ENCODE data around the gene KRT7. TPM values are rescaled to one million over a fixed set of nuclear protein-coding genes. Genes with fewer than 3 reads are reported as not detected.

KRT7 gene
- total and polyA plus RNA-seq, 5 experiments from 2014 or later, result not detected

DNA sequence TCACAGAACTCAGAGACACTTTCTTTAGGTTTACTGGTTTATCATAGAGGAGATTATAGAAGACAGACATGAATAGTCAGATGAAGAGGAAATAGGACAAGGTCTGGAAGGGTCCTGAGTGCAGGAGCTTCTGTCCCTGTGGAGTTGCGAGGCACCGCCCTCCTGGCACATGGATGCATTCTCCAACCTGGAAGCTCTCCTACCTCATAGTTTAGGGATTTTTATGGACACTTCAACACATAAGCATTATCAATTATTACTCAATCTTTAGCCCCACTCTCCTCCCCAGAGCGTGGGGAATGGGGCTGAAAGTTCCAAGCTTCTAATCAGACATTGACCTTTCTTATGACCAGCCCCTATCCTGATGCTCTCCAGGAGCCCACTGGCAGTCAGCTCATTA lies 12.6 kb upstream of the KRT7 start:
- POLR2A ChIA-PET, result no interaction called here
- H3K27me3 Mint-ChIP-seq, result peaks cover 27 to 49% (median 34%) of the 10 kb centered on the region in 5 donors

DNA sequence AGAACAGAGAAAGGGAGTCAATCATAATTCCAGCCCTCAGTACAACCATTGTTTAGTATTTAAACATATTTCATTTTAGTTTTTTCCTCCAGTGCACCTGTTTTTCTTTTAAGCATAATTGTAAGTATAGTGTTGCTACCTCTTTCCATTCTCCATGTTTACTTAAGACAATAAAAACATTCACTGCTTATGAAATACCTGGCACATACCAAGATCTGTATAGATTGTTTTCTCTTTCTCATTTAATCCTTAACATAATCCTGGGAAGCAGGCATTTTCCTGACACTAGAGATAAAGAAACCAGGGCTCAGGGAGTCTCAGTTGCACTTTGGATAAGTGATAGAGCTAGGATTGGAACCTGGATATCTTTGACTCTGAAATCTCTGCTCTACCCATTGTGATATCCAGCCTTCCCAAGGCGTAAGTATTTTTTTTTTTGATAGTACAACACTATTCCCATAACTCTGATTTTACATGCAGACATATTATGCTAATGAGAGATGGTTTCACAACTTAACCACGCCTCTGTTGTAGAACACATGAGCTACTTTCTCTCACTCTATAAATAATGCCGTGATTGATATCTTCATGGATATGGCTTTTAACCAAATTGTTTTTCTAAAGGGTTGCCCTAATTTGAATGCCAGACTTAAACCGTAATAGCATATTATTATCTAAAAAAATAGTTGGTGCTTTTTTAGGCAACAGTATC lies 11.8 kb upstream of the KRT7 start:
- H3K4me3 Mint-ChIP-seq, result no peak overlapping the region
- no peaks in the 10 kb centered on the region for H3K9me3 Mint-ChIP-seq
- no peaks in the 10 kb centered on the region for H3K36me3 Mint-ChIP-seq
- POLR2A ChIA-PET, result no interaction called here
- no peaks in the 10 kb centered on the region for H3K4me1 Mint-ChIP-seq
- DNase-seq (no peak), ATAC-seq (no peak)
- H3K27me3 Mint-ChIP-seq, result peaks cover 27 to 49% (median 32%) of the 10 kb centered on the region in 5 donors
- H3K27ac Mint-ChIP-seq, result no peak overlapping the region

More for the DNA sequence above, 12.6 kb upstream of the KRT7 start:
- Mint-ChIP-seq H3K4me3 (no peak overlapping the region), H3K36me3 (no peaks in the 10 kb centered on the region), H3K9me3 (no peaks in the 10 kb centered on the region), H3K4me1 (no peaks in the 10 kb centered on the region), H3K27ac (no peak overlapping the region)
- DNase-seq (no peak), ATAC-seq (no peak)

DNA sequence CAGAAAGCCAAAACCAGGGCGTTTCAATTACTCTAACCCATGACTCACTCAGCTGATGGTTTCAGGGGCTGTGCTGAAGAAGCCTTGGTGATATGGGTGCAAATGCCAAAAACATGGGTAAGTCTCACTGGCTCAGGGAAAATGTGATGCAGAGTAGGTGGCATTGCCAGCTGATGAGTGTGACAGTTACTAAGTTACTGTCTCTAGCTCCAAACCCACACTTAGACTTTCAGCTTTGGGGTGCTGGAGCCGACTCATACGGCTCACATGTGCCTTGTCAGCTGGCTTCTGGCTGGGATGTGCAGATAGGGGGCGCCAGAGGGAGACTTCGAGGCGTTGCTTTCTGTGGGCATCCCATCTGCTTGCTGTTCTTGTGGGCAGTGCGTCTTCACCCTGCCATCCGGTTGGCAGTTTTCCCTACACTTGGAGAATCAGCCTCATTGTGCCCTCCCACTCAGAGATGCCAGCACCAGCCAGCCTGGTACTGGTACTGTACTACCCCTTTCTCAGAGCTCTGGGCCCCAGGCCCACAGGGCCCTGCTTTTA lies 11.1 kb upstream of the KRT7 start:
- ATAC-seq, result no peak
- peaks cover 27 to 49% (median 30%) of the 10 kb centered on the region in 5 donors for H3K27me3 Mint-ChIP-seq

DNA sequence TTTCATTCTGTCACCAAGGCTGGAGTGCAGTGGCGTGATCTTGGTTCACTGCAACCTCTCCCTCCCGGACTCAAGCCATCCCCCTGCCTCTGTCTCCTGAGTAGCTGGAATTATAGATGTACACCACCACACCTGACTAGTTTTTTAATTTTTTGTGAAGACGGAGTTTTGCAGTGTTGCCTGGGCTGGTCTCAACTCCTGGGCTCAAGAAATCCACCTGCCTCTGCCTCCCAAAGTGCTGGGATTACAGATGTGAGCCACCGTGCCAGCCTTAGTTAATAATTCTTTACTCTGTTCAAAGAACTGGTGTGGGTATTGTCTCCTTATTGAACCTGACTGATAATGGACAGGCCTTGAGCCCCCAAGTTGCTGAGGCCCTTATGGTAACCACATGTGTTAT lies 10.4 kb upstream of the KRT7 start:
- Mint-ChIP-seq H3K27me3 (peaks cover 27 to 49% (median 32%) of the 10 kb centered on the region in 5 donors), H3K4me1 (no peaks in the 10 kb centered on the region), H3K36me3 (no peaks in the 10 kb centered on the region), H3K9me3 (no peaks in the 10 kb centered on the region), H3K4me3 (no peak overlapping the region), H3K27ac (no peak overlapping the region)
- POLR2A ChIA-PET, result no interaction called here
- ATAC-seq, result no peak
- DNase-seq, result no peak

More for the DNA sequence above, 11.1 kb upstream of the KRT7 start:
- no peaks in the 10 kb centered on the region for H3K4me1 Mint-ChIP-seq
- no peaks in the 10 kb centered on the region for H3K36me3 Mint-ChIP-seq
- POLR2A ChIA-PET, result no interaction called here
- no peak overlapping the region for H3K4me3 Mint-ChIP-seq
- DNase-seq, result peak in 1 of 10 donors; percentile 24
- no peak overlapping the region for H3K27ac Mint-ChIP-seq
- no peaks in the 10 kb centered on the region for H3K9me3 Mint-ChIP-seq

DNA sequence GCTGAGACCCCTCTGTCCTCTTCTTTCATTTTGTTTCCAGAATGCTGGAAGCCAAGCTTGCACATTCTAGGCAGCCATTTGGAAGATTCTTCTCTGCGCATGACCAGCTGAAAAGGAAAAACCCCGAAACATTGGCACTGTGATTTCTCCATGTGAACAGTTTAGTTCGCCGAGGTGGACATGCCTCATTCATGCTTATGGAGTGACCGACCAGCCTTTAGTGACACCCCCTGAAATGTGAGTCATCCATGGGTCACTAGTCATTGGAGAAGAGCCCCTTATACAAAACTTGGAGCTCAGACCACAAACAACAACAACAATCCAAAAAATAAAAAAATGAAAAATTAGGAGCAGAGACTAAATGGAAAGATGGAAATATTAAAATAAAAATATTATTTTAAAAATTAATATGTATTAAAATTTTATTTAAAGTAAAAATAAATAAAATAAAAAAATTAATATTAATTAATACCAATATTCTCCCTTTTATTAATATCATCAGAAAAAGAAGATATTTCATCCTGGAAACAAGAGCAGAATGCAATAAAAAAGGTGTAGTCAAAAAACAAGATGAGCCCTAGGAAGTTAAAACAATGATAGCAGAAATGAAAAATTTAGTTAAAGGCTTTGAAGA lies 9.5 kb upstream of the KRT7 start:
- DNase-seq (no peak), ATAC-seq (no peak)
- Mint-ChIP-seq H3K9me3 (no peaks in the 10 kb centered on the region), H3K27ac (peak overlapping the region in 2 of 10 donors; percentile 13 to 46), H3K36me3 (no peaks in the 10 kb centered on the region), H3K4me3 (no peak overlapping the region), H3K27me3 (peaks cover 27 to 49% (median 35%) of the 10 kb centered on the region in 5 donors), H3K4me1 (no peaks in the 10 kb centered on the region)
- POLR2A ChIA-PET, result no interaction called here

DNA sequence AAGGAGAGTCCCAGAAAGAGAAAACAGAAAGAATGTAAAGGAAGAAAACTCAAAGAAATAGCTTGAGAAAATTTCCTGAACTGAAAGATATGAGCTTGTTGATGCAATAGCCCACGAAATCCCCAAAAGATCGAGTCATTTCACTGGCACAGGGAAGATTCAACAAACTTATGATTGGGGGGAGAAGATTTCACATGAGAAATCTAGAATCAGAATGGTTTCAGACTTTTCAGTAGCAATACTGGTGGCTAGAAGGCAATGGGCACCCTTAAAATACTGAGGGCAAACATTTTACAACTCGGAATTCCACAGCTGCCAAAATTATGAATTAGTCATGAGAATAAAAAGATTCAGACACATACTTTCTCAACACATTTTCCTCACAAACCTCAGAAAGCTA lies 8.9 kb upstream of the KRT7 start:
- Mint-ChIP-seq H3K4me3 (no peak overlapping the region), H3K36me3 (no peaks in the 10 kb centered on the region), H3K9me3 (no peaks in the 10 kb centered on the region), H3K27me3 (peaks cover 23 to 53% (median 39%) of the 10 kb centered on the region in 5 donors), H3K4me1 (no peaks in the 10 kb centered on the region), H3K27ac (no peak overlapping the region)
- ATAC-seq (no peak), DNase-seq (no peak)
- POLR2A ChIA-PET, result no interaction called here

DNA sequence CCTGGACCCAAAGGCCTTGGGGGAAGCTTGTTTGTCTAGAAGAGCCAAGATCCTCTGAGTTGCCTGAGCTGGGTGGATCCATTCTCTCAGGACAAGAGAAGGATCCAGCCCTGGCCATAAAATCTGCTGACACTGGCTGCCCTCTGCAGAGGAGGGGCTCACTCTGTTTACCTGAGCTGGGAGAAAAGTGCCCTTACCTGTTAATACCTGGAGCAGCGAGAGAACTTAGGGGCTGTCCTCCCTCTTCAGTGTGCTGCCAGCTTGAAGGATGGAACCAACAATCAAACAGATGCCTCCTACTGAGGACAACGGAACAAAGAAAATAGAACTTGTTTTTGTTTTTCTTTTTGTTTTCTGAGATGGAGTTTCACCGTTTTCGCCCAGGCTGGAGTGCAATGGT lies 7.3 kb upstream of the KRT7 start:
- POLR2A ChIA-PET, result interaction anchor here (0.7 kb wide), 1 partner anchor 499 kb away, joined by 3 read pairs; no protein-coding TSS in a partner anchor
- ATAC-seq (no peak), DNase-seq (no peak)
- Mint-ChIP-seq H3K36me3 (no peaks in the 10 kb centered on the region), H3K4me3 (no peak overlapping the region), H3K9me3 (no peaks in the 10 kb centered on the region), H3K27me3 (peaks cover 29 to 57% (median 42%) of the 10 kb centered on the region in 5 donors), H3K27ac (no peak overlapping the region), H3K4me1 (no peaks in the 10 kb centered on the region)

DNA sequence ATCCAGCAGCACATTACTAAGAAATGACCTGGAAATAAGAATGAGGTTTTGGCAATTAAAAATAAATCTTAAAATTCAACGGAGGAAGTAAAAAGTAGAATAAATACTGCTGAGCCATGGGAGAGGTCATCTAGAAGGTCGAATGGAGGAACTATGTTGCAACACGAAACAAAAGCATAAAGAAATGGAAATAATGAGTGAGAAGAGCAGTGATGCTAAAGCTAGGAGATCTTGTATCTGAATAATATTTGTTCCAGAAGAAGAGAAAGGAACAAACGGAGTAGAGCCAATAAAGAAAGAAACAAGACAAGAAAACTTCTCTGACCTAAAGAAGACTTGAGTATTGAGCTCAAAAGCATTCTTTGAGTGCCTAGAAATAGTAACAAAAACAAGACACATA lies 6.6 kb upstream of the KRT7 start:
- Mint-ChIP-seq H3K27me3 (peaks cover 26 to 57% (median 42%) of the 10 kb centered on the region in 5 donors), H3K27ac (no peak overlapping the region), H3K4me3 (no peak overlapping the region), H3K4me1 (no peaks in the 10 kb centered on the region), H3K9me3 (no peaks in the 10 kb centered on the region), H3K36me3 (no peaks in the 10 kb centered on the region)
- DNase-seq (no peak), ATAC-seq (no peak)
- POLR2A ChIA-PET, result no interaction called here

DNA sequence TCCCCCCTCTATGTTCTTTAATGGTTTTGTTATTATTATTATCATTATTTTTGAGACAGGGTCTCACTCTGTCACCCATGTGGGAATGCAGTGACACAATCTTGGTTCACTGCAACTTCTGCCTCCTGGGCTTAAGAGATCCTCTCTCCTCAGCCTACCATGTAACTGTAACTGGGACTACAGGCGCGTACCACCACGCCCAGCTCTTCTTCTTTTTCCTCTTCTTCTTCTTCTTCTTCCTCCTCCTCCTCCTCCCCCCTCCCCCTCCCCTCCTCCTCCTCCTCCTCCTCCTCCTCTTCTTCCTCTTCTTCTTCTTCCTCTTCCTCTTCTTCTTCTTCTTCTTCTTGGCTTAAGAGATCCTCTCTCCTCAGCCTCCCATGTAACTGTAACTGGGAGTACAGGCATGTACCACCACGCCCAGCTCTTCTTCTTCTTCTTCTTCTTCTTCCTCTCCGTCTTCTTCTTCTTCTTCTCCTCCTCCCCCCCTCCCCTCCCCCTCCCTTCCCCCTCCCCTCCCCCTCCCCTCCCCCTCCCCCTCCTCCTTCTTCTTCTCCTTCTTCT lies 5.4 kb upstream of the KRT7 start:
- DNase-seq (no peak), ATAC-seq (no peak)
- Mint-ChIP-seq H3K27ac (no peak overlapping the region), H3K4me3 (no peak overlapping the region), H3K36me3 (no peaks in the 10 kb centered on the region), H3K9me3 (no peaks in the 10 kb centered on the region), H3K27me3 (peaks cover 38 to 57% (median 48%) of the 10 kb centered on the region in 5 donors), H3K4me1 (peaks cover 0 to 2% (median 0%) of the 10 kb centered on the region in 4 donors)
- POLR2A ChIA-PET, result no interaction called here

DNA sequence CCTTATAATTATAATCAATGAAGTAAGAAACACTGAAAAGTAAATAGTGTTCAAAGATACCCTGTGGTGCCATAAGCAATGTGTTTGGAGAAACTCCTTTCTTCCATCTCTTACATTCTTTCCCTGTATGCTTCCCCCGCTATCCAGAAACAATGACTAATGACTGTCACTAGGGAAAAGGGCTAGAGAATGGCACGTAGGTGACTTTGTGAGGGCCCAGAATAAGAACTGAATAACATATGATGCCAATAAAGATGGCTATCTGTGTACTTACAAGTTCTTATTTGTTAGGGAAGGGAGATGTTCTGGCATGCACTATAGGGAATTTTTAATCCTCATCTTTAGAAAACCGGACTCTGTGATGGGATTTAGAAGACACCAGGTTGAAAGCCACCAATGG lies 4.7 kb upstream of the KRT7 start:
- Mint-ChIP-seq H3K36me3 (no peaks in the 10 kb centered on the region), H3K4me3 (no peak overlapping the region), H3K4me1 (peaks cover 0 to 2% (median 0%) of the 10 kb centered on the region in 4 donors), H3K9me3 (no peaks in the 10 kb centered on the region), H3K27ac (no peak overlapping the region), H3K27me3 (peaks cover 38 to 60% (median 51%) of the 10 kb centered on the region in 5 donors)
- POLR2A ChIA-PET, result no interaction called here
- ATAC-seq, result no peak
- no peak for DNase-seq

DNA sequence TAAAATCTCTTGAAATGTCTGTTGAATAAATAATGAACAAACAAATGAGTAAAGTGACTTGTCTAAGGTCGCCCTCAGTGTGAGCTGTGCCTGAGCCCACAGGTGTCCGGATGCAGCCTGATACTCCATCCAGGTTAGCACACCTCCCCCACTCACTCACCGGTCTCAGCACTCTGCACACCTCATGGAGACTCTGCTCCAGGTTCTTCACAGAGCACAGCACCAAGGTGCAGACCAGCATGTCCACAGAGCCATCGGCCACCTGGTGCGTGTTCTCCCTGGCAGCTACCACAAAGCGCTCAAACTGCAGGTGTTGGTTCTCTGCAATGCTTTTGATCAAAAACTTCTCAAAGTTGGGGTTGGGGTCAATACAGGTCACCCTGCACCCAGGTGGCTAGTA lies 4.1 kb upstream of the KRT7 start:
- POLR2A ChIA-PET, result no interaction called here
- Mint-ChIP-seq H3K4me3 (no peak overlapping the region), H3K4me1 (peaks cover 0 to 4% (median 1%) of the 10 kb centered on the region in 4 donors)

DNA sequence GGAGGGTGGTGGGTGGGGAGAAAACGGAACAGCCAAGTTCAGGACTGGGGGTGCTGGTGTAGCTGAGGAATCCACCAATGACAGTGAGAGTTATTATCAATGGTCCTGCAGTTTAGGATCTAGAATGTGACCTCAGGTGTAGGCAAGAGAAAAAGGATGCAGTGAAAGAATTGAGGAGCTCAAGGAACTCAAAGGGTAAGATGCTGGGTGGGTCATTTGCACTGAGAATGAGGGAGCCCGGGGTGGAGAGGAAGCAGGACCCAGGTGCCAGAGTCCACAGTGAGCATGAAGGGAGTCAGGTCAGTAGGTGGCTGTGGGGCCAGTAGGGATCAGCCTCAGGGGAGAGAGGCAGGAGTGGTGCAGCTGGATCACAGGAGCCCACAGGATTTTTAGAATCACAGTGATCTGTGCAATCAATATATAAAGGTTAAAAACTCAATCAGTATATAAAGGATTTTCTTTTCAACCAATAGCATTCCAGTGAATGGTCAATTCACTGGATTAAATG lies 3.2 kb upstream of the KRT7 start:
- H3K4me1 Mint-ChIP-seq, result peaks cover 0 to 5% (median 3%) of the 10 kb centered on the region in 4 donors
- no peaks in the 10 kb centered on the region for H3K36me3 Mint-ChIP-seq
- no peak overlapping the region for H3K27ac Mint-ChIP-seq
- no peaks in the 10 kb centered on the region for H3K9me3 Mint-ChIP-seq
- POLR2A ChIA-PET, result no interaction called here
- no peak for ATAC-seq
- peaks cover 31 to 60% (median 56%) of the 10 kb centered on the region in 5 donors for H3K27me3 Mint-ChIP-seq
- DNase-seq, result no peak
- no peak overlapping the region for H3K4me3 Mint-ChIP-seq

More for the DNA sequence above, 4.1 kb upstream of the KRT7 start:
- H3K36me3 Mint-ChIP-seq, result no peaks in the 10 kb centered on the region
- no peaks in the 10 kb centered on the region for H3K9me3 Mint-ChIP-seq
- DNase-seq (no peak), ATAC-seq (no peak)
- no peak overlapping the region for H3K27ac Mint-ChIP-seq
- H3K27me3 Mint-ChIP-seq, result peaks cover 33 to 60% (median 53%) of the 10 kb centered on the region in 5 donors

Data from naive thymus-derived CD8-positive, alpha-beta T cell (primary cell).